ENCODE data around the gene ACTR2.
"Not testable (repeated sequence)": the region's sequence is repeated elsewhere in the genome, so short reads cannot be mapped to it uniquely, and the experiment has no call there.

DNA sequence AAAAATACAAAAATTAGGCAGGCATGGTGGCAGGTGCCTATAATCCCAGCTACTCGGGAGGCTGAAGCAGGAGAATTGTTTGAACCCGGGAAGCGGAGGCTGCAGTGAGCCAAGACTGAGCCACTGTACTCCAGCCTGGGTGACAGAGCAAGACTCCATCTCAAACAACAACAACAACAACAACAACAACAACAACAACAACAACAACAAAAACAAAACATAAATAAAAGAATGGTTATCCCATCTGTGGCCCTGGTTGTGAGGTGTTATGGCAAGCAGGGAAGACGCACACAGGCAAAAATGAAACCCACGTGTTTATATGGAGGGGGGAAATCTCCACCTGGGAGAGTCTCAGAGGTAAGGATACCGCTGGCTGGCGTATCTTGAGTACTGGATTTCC lies 89.7 kb downstream of the ACTR2 start:
- TF ChIP-seq, protein P1, sequence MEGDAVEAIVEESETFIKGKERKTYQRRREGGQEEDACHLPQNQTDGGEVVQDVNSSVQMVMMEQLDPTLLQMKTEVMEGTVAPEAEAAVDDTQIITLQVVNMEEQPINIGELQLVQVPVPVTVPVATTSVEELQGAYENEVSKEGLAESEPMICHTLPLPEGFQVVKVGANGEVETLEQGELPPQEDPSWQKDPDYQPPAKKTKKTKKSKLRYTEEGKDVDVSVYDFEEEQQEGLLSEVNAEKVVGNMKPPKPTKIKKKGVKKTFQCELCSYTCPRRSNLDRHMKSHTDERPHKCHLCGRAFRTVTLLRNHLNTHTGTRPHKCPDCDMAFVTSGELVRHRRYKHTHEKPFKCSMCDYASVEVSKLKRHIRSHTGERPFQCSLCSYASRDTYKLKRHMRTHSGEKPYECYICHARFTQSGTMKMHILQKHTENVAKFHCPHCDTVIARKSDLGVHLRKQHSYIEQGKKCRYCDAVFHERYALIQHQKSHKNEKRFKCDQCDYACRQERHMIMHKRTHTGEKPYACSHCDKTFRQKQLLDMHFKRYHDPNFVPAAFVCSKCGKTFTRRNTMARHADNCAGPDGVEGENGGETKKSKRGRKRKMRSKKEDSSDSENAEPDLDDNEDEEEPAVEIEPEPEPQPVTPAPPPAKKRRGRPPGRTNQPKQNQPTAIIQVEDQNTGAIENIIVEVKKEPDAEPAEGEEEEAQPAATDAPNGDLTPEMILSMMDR (IDR thresholded peaks at IDR 0.05; ENCODE audit: insufficient read depth, low read length), result not testable (repeated sequence)
- not testable (repeated sequence) for TF ChIP-seq POLR2AphosphoS5 (IDR thresholded peaks at IDR 0.05; ENCODE audit: low read depth); GABPA (IDR thresholded peaks at IDR 0.05; ENCODE audit: low read depth); REST (IDR thresholded peaks at IDR 0.05; ENCODE audit: insufficient replicate concordance, low read depth); SPI1 (IDR thresholded peaks at IDR 0.05; ENCODE audit: borderline replicate concordance, low read depth)
